HepG2 (cell line): Measurements from ENCODE around the gene RPL23. TPM values are rescaled to one million over a fixed set of nuclear protein-coding genes. Genes with fewer than 3 reads are reported as not detected.

Source experiments
- ERF ChIP-seq: IDR thresholded peaks from 2 replicates; pipeline ENCODE4 v1.6.1; 2018; ENCODE audit warnings: missing biosample characterization, missing genetic modification reagents
- MTA3 ChIP-seq: sonication (generic); formaldehyde crosslinking; IDR thresholded peaks from 2 replicates; pipeline ENCODE4 v1.4.0; 2020; ENCODE audit warnings: missing genetic modification reagents
- PCBP1 ChIP-seq: fragments of 200-400 bp; formaldehyde crosslinking; IDR thresholded peaks from 2 replicates; pipeline ENCODE4 v1.6.1; 2017; ENCODE audit warnings: mild to moderate bottlenecking, low read depth, low read length, borderline replicate concordance
- PCBP2 ChIP-seq: fragments of 200-400 bp; formaldehyde crosslinking; optimal IDR thresholded peaks from 2 replicates; pipeline ENCODE3; 2018; ENCODE audit warnings: low read length, low read depth; ENCODE audit not compliant: poor library complexity, severe bottlenecking
- RBM39 ChIP-seq: fragments of 200-400 bp; formaldehyde crosslinking; IDR thresholded peaks from one replicate; pipeline ENCODE4 v1.6.1; 2018; ENCODE audit warnings: antibody characterized with exemption, mild to moderate bottlenecking, low read depth, low read length; ENCODE audit not compliant: poor library complexity, severe bottlenecking
- SMAD1 ChIP-seq: sonication (generic); formaldehyde crosslinking; IDR thresholded peaks from 2 replicates; pipeline ENCODE4 v1.4.0; 2020; ENCODE audit warnings: missing genetic modification reagents, low read depth, mild to moderate bottlenecking, borderline replicate concordance
- SOX5 ChIP-seq: IDR thresholded peaks from 2 replicates; pipeline ENCODE4 v1.6.1; 2016; ENCODE audit warnings: borderline replicate concordance
- SRSF4 ChIP-seq: fragments of 200-400 bp; formaldehyde crosslinking; IDR thresholded peaks from one replicate; pipeline ENCODE4 v1.6.1; 2018; ENCODE audit warnings: mild to moderate bottlenecking, low read depth, low read length, moderate library complexity; ENCODE audit not compliant: poor library complexity, severe bottlenecking
- TBX2 ChIP-seq: sonication (generic); formaldehyde crosslinking; IDR thresholded peaks from 2 replicates; pipeline ENCODE4 v1.5.0; 2020; ENCODE audit warnings: missing genetic modification reagents, mild to moderate bottlenecking, borderline replicate concordance
- polyA plus RNA-seq, 8 experiments: library from polyadenylated mRNA; depleted of rRNA in 3 of 8; stranded (reverse) in 7 of 8; unstranded in 1 of 8; fragments of >200 nt; fragmentation: Illumina TruSeq in 4 of 8; extraction: Trizol in 4 of 8; gene quantifications; 2 replicates each; pipeline versions ENCODE4 v1.2.1 to v1.2.3, GENCODE V29; 2011 to 2016; ENCODE audit warnings: low read depth in 4 of 8, missing spikeins in 1 of 8, mixed read lengths in 1 of 8; ENCODE audit not compliant: insufficient read depth in 1 of 8
- total RNA-seq, 5 experiments: library from RNA; depleted of rRNA; stranded (reverse); fragments of >200 nt; fragmentation: Illumina TruSeq; extraction: Trizol; gene quantifications; 2 replicates each; pipeline ENCODE4 v1.2.3, GENCODE V29; 2016; ENCODE audit warnings: low read depth in 1 of 5
- TF ChIP-seq, protein P1 (sequence below): sonication (generic); formaldehyde crosslinking; conservative IDR thresholded peaks from 2 replicates; pipeline ENCODE4 v1.4.0; 2020; ENCODE audit warnings: mild to moderate bottlenecking, missing genetic modification reagents, moderate library complexity
- TF ChIP-seq, protein P2 (sequence below): sonication (generic); formaldehyde crosslinking; conservative IDR thresholded peaks from 2 replicates; pipeline ENCODE4 v1.8.1; 2023; ENCODE audit warnings: missing genetic modification reagents
- TF ChIP-seq, protein P3 (sequence below): sonication (generic); formaldehyde crosslinking; IDR thresholded peaks from 2 replicates; pipeline ENCODE4 v1.4.0; 2020; ENCODE audit warnings: missing genetic modification reagents

The RPL23 gene
- total and polyA plus RNA-seq, 2 of the 13 experiments (the other 11 are each of a cell fraction or from before 2014, with no cell fraction given) = 2,790 to 4,860 TPM

DNA sequence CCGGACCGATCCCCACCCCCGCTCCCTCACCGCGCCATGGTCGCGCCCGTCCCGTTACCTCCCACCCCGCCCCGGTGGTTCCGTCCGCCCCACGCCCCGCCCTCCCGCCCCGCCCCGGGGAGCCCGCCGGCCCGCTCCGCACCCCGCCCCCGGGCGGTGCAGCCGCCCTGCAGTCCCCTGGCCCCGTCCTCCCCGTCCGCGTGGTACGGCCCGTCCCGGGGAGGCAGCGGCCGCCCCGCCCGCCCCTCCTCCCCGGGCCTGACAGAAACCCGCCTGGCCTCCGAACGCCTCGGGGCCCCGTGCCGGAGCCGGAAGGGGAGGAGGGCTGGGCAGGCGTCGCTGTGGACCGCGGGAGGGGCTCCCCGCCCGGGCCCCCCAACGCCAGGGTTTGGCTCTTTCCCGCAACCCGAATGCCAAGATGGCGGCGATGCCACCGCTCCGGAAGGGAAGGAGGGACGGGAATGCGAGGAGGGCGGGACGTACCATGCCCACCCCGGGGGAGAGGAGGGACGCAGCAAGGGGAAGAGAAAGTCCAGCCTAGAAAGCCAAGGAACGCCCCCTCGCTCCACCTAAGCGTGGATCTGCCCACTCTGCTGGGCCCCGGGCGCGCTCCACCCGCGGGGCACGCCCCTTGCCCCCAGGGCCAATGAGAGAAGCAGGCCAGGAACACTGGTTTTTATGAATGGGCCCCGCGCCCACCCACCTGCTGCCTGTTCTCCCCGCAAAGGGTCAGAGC is 53.9 kb downstream of the RPL23 start, which contains the start of gene PIP4K2B (continued):
- TF ChIP-seq PCBP2 (no peak), RBM39 (peak; percentile 96), SOX5 (CRISPR knock-in tag) (peak; percentile 64), SMAD1 (CRISPR knock-in tag) (peak; percentile 88; the same call in 1 of the 2 replicates), SRSF4 (no peak), TBX2 (CRISPR knock-in tag) (peak; percentile 89), PCBP1 (peak; percentile 99), ERF (CRISPR knock-in tag) (peak; percentile 87), MTA3 (CRISPR knock-in tag) (no peak; the same call in 1 of the 2 replicates)
- TF ChIP-seq, protein P1, sequence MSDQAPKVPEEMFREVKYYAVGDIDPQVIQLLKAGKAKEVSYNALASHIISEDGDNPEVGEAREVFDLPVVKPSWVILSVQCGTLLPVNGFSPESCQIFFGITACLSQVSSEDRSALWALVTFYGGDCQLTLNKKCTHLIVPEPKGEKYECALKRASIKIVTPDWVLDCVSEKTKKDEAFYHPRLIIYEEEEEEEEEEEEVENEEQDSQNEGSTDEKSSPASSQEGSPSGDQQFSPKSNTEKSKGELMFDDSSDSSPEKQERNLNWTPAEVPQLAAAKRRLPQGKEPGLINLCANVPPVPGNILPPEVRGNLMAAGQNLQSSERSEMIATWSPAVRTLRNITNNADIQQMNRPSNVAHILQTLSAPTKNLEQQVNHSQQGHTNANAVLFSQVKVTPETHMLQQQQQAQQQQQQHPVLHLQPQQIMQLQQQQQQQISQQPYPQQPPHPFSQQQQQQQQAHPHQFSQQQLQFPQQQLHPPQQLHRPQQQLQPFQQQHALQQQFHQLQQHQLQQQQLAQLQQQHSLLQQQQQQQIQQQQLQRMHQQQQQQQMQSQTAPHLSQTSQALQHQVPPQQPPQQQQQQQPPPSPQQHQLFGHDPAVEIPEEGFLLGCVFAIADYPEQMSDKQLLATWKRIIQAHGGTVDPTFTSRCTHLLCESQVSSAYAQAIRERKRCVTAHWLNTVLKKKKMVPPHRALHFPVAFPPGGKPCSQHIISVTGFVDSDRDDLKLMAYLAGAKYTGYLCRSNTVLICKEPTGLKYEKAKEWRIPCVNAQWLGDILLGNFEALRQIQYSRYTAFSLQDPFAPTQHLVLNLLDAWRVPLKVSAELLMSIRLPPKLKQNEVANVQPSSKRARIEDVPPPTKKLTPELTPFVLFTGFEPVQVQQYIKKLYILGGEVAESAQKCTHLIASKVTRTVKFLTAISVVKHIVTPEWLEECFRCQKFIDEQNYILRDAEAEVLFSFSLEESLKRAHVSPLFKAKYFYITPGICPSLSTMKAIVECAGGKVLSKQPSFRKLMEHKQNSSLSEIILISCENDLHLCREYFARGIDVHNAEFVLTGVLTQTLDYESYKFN = peak; percentile 84
- TF ChIP-seq, protein P2, sequence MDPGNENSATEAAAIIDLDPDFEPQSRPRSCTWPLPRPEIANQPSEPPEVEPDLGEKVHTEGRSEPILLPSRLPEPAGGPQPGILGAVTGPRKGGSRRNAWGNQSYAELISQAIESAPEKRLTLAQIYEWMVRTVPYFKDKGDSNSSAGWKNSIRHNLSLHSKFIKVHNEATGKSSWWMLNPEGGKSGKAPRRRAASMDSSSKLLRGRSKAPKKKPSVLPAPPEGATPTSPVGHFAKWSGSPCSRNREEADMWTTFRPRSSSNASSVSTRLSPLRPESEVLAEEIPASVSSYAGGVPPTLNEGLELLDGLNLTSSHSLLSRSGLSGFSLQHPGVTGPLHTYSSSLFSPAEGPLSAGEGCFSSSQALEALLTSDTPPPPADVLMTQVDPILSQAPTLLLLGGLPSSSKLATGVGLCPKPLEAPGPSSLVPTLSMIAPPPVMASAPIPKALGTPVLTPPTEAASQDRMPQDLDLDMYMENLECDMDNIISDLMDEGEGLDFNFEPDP (CRISPR knock-in tag) = no peak
- TF ChIP-seq, protein P3, sequence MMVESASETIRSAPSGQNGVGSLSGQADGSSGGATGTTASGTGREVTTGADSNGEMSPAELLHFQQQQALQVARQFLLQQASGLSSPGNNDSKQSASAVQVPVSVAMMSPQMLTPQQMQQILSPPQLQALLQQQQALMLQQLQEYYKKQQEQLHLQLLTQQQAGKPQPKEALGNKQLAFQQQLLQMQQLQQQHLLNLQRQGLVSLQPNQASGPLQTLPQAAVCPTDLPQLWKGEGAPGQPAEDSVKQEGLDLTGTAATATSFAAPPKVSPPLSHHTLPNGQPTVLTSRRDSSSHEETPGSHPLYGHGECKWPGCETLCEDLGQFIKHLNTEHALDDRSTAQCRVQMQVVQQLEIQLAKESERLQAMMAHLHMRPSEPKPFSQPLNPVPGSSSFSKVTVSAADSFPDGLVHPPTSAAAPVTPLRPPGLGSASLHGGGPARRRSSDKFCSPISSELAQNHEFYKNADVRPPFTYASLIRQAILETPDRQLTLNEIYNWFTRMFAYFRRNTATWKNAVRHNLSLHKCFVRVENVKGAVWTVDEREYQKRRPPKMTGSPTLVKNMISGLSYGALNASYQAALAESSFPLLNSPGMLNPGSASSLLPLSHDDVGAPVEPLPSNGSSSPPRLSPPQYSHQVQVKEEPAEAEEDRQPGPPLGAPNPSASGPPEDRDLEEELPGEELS (CRISPR knock-in tag) = peak; percentile 71
